Measurements from ENCODE around the gene VAPA. TPM values are rescaled to one million over a fixed set of nuclear protein-coding genes. Genes with fewer than 3 reads are reported as not detected.

VAPA gene
- total RNA-seq, 1 donor from 2014 or later, result 189 TPM

DNA sequence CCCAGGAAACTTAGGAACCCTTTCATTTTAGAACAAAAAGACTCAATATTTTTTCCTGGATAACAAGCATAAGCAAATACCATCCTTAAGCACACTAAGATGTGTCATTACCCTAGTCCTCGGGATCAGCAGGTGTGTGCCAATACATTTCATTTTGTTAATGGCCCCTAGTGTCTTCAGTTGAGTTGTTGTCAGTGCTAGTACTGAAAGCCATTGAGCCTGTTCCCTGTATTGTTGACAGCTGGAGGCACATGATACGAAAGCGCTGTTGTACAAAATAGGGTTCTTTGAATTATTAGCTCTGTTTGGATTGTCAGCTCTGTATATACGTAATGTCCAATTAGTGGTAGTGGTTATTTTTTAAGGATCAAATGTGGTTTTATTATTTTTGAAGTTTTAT lies 29.5 kb downstream of the VAPA start:
- no peak for DNase-seq

DNA sequence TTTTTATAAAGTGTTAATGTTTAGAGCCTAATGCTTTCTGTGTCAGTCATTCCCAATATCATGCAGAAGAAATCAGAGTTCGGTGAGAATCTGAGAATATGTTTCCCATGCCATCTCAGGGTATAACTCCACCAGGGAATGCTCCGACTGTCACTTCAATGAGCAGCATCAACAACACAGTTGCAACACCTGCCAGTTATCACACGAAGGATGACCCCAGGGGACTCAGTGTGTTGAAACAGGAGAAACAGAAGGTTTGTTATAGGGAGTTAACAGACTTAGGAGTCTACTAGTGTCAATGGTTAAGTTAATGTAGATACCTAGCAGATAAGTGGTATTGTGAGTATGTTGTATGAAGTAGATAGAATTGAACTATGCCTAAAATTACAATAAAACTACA lies 31.0 kb downstream of the VAPA start:
- no peak for DNase-seq

DNA sequence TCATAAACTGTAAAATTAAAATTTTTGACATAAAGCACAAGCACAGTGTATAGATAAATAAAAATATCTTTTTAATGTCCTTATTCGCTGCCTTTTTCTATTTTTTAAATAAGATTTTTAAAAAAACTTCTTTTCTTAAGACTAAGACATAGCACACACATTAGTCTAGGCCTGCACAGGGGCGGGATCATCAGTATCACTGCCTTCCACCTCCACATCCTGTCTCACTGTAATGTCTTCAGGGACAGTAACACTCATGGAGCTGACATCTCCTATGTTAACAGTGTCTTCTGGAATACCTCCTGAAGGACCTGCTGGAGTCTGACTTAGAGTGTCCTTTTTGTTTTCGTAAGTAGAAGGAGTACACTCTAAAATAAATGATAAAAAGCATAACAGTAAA lies 33.0 kb downstream of the VAPA start:
- no peak for DNase-seq

DNA sequence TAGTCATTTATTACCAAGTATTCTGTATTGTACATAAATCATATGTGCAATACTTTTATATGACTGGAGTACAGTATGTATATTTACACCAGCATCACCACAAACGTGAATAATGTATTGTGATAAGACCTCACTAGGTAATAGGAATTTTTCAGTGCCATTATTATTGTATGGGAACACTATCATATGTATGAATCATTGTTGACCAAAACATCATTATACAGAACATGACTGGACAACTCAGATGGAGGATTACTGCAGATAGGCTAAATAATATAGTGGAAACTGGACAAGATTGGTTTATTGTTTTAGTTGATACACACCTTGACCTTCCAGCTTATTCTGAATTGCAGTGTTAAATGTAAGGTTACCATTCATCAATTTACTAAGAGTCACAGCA lies 33.4 kb downstream of the VAPA start:
- DNase-seq, result no peak

DNA sequence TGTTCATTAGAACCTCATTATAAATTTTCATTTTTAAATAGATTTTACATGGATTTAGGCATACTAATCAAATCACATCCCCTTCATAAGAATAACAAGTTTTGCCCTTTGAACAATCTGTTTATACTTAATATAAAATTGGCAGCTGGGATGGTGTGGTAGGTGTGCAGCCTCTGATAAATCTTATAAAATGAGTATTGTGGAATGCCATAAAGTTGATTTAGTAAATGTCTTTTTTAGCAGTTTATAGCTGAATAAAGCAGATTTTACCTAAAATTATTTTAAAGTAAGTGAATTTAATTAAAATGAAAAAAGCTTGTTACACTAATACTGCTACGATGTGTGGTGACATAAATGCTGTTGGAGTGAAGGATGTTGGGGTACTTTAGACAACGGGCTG lies 35.5 kb downstream of the VAPA start:
- DNase-seq, result no peak

DNA sequence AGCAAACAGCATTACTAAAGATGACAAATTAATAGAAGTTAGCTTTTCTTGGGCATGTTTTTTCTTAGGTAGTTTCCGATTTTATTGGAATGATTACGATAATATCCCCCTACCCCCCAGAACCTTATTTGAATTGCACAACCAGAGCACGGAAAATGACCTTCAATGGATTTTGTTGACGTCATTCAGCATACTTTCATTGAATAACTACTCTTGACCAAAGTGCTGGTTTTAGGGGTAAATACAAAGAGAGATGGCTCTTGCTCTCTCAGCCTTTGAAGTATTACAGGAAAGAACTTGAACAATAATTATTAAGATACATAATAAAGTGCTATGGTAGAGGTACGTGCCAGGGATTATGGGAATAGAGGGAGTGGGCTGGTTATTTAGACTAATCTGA lies 36.0 kb downstream of the VAPA start:
- no peak for DNase-seq

DNA sequence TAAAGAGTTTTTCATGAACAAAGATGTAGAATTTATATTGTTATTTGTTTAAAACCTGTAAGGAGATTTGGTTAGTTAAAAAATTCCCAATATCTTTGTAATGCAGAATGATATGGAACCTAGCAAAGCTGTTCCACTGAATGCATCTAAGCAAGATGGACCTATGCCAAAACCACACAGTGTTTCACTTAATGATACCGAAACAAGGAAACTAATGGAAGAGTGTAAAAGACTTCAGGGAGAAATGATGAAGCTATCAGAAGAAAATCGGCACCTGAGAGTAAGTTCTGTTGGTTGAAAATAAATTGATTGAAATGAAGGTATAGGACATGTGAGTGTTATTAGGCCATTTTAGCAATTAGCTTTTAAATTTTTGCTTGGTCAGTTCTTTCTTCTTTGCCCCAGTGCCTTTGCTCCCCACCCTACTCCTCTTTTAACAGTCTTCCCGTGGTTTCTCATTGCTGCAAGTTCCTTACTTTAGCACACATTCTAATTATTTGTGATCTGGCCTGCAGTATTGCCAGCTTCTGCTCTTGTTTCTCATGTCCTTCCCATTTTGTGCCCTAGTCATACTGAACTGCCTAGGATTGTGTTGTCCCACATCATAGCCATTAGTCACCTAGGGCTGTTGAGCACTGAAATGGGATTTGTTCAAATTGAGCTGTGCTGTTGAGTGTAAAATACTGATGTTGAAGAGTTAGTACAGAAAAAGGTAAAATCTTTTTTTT lies 36.6 kb downstream of the VAPA start:
- no peak for DNase-seq

DNA sequence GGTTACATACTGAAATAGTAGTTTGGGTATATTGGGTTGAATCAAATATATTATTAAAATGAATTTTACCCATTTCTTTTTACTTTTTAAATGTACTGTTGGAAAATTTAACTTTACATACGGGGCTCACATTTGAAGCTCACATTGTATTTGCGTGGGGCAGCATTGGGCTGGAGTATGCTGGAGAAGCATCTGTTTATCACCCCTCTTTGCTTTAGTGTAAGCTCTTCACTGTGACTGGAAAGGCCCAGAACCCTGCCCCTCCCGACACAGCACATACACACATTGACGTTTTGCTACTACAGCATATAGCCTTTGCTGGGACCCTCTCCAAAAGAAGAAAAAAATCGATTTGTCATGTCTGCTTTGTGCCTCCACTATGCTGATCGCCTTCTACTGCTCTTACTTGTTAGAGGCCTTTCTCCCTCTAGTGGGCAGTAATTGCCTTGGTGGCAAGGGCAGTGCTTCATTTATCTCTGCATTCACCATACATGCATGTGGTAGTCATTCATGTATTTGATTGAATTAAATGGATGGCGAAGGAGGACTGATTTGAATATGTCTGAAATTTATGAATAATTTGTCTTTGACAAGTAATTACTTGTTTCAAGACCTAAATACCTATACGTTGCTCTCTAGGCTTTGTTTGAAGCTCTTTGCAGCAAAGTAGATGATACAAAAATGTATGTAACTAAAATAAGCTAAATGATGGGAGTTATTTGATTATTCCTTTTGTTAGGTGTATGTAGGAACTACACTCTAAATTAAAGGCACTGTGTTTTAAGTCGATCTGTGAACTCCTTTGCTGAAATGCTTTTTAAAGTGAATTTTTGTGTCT lies 37.4 kb downstream of the VAPA start:
- DNase-seq, result peak; percentile 49

DNA sequence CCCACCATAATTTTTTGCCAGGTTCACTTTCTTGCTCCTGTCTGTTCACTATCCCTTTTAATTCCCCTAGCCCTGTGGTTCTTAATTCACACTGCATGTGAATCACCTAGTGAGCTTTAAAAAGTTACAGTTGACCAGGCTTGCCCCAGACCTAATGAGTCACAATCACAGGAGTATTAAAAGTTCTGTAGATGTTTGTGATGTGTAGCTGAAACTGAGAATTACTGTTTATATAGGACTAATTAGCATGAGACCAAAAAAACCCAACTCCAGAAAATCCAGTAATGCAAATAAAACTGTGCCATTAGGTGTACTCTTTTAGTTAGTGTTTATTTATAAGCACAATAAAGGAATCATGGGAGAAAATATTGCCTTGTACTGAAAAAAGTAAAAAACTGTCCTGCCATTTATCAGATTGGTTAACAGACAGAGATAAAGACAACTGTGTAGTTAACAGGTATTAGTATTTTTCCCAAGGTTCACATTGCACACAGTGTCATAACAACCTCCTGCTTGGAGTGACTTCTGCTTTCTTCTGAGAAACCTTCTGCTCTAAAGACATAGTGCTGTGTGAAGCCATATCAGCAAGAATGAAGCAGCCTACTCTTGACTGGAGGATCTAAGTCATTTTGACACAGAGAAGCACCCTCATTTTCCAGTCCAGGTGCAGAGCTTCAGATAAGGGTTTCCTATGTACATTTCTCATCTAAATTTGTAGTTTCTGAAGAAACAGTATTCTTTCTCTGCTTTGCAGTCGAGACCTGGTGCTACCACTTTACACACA lies 39.0 kb downstream of the VAPA start:
- no peak for DNase-seq

DNA sequence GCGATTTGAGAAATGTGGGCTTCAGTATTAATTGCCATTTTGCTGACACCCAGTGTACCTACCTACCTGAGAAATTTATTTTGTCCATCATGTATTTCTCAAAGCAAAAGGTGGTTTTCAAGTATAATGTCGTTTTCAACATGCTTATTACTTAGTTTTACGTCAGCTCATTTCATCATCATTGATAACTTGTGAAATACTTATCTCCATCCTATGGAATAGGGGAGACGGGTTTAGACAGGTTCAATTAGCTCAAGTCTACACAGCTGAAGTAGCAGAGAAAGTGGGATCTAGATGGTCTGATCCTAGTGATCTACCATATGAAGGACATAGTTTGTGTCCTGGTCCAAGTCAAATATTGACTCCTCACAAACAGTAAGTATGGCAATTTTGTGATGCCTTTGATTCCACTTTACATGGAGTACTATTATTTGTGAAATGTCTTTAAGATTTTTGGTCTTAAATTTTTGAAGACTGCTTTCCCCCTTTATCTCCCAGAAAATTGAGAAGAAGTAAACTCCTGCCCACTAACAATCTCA lies 45.1 kb downstream of the VAPA start:
- no peak for DNase-seq

DNA sequence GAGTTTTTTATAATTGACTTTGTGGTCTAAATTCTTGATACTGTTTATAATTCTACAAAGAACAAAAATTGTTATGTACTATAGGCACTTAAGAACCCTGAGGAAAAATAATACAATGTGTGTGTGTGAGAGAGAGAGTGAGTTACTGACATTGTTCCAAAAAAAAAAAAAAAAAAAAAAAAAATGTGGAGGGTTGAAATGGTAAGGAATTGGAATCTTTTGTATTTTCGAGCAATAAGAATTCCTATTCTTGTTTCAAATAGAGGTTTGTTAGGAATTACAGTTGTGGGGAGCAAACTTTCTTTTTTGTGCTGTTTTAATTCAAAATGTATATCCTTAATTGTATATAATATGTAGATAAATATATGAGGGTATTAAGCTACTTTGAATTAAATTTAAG lies 45.7 kb downstream of the VAPA start:
- no peak for DNase-seq

DNA sequence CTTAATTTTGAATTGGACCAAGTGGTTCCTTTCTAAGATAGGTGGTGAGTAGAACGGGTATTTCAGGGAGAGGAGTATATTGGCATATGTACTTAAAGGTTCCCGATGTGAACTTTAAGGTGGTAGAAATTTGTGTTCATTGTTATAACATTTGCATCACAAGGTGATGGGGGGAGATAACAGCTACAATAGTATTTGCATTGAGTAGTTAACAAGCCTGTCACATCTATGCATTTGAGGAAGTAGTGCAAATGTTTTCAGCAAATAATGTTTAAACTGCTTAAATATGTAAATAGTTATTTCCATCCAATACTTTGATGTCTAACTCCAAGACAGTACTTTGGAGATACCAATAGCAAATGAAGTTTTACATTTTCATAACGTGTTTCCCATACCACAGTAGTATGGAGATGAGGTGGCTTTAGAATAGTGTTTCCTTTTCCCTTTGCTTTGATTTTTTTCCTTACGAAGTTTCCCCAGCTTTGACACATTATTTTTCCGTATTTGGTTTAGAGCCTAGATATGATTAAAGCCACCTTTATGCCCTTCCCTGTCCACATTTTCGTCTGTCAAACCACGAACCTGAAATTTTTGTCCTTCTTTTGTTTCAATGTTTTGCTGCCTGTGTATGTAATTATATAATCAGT lies 46.6 kb downstream of the VAPA start:
- no peak for DNase-seq

DNA sequence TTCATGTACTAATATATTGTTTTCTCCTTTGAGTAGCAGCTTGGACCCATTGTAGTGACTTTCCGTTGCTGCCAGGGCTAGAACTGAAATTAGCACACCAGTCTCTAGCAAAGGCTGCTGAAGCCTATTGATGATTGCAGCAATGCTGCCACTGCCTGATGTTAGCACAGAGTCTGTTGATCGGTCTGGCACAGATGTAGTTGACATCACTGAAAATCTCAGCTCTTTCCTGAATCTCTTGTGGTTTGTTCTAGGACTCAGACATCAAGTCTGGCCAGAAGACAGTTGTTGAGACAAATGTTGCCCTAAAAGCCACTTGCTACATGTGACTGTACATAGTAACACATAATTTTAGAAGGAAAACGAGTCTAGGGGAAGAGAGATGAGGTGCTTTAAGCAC lies 47.2 kb downstream of the VAPA start:
- DNase-seq, result peak; percentile 67

DNA sequence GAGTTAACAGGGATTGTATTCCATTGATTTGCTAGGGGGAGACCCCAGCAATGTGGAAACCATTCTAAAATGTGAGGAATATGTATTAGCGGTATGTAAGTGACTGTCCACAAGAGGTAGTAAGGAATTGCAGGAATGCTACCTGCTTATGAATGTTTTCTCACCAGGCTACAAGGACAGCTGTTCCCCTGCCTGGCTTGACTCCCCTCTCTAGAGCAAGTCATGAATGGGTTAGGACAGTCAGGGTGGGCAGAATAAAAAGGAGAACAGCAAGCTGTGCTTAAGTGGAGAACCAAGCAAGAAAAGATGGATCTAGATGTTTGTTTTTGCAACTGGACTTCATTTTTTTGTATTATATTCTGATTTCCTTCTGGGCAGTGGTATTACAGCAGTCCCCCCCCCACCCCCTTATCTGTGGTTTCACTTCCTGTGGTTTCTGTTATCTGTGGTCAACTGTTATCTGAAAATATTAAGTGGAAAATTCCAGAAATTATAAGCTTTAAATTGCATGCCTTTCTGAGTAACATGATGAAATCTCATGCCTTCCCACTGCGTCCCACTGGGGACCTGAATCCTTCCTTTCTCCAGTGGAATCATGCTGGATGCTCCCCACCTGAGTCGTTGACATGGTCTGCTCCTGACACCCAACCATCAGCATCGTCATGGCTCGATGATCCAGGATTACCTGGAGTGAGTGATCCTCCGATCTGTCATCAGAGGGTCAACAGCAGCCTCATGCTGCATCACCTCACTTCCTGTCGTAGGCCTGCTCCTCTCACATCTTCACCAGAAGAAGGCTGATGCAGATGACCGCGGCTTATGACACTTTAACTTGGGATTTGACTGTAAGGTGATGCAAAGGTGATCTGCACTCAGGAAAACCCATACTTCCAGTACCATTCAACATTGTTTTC lies 52.2 kb downstream of the VAPA start:
- DNase-seq, result no peak

DNA sequence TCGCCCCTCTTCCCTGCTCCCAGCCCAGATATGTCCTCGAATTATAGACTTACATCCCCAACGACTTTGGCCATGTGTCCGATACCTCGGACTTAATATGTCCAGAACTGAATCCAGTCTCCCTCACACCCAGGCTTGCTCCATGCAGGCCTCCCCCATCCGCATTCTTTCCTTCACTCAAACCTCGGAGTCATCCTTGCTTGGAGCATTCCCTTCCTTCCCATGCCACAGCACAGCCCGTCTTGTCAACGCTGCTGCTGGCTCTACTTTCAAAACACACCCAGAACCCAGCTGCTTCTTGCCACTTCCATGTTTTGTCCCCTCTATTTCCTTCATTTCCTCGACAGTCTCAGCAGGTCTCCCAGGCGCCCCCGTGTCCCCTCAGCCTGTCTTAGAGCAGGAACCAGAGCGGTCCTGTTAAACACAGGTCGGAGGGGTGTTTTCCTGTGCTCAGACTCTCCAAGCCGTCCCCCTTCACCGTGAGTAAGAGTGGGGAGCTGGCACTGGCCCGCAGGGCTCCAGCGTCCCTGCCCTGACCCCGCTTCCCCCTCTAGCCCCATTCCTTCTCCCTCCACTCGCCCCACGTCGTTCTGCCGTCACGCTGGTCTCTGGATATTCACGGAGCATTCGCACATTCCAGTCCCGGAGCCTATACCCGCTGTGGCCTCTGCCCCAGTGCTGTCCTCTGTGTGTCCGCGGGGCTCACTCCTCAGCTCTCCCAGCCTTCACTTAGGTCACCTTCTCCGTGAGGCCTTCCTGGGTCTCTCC lies 54.4 kb downstream of the VAPA start:
- no peak for DNase-seq

DNA sequence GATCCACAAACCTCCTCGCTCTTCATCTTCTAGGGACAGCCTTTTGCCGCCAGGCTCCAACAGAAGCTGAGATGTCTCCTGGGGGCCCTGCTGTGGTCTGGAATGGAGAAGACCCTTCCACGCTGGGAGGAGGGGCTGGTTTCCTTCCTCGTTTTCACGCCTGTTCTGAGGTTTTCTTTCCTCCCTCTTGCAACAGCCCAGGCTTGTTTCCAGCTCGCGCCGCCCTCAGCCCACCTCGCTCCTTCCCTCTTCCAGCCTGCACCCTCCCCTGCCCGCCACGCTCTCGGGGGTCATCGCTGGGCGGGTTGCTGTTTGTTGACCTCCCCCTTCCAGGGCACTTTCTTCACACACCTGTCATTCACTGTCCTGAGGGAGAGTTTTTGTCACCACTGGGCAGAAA lies 55.4 kb downstream of the VAPA start:
- no peak for DNase-seq

DNA sequence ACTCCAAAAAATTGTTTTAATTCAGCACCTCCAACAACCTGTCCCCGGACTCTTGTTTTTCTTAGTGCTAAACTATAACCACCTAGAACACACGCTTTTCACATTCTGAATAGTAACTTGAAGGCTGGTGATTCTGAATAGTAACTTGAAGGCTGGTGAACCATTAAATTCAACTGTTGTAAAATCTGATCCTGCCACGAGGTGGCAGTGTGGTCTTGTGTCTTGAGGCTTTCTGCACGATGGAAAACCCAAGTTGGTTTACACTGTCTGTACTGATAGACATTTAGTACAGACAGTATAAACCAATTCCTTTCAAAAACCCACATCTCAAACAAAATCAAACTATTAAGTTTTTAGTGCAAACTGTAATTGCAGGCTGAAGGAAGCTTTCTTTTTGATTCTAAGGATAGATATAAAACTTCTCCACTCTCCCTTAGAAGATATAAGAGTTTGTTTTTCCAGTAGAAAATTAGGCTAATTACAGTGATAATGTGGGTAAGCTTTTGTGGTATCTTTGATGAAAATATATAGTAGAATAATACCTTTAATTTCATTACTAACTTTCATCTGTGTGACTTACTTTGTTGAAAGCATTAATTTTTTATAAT lies 57.6 kb downstream of the VAPA start:
- DNase-seq, result peak; percentile 84

DNA sequence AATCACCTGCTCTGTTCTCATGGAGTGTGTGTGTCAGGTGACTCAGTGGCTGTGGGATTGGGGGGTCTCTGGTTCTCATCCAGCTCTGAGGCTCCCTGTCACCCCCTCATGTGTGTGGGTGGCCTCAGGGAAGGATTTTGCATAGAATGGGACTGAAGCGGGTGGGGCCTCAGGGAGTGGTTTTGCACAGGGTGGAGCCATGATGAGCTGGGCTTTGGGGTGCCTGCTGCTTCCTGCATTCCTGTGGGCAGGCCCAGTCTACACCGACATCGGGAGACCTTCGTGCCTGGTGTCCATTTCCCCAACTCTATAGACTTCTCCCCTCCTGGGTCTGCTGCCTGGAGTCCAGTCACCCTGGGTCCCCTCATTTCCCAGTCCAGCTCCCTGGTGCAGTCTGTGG lies 59.7 kb downstream of the VAPA start:
- DNase-seq, result no peak

DNA sequence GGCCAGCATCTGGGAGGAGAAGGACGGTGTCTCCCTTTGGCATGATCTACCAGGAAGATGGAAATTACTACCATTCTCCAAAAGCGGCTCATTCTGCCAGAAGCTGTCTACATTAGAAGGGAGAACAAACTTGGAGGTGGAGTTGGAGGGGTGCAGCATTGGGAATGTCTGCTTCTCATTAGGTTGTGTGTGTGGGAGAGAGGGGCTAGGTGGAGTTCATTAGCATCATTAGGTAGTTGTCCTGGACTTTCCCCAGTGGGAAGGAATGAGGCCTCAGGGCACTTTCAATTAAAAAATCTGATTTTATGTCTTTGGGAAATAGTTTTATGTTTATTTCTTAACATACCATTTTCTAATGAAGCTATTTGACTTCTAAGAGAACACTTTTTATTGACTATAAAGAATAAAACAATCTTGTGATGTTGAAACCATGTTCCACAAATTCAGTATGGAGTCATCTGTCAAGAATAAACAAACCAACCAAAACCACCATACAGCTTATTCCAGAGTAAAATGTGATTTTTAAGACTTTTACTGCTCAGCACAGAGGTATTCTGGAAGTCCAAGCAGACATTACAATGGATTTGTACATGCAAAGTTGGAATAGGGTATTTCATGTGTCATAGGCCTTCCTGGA lies 60.6 kb downstream of the VAPA start:
- no peak for DNase-seq
